ENCODE data around the gene PAFAH1B2.
"Not testable (repeated sequence)": the region's sequence is repeated elsewhere in the genome, so short reads cannot be mapped to it uniquely, and the experiment has no call there.

- not testable (repeated sequence) for TF ChIP-seq CTCF (IDR thresholded peaks at IDR 0.05 in 8 of 11, conservative IDR thresholded peaks at IDR 0.05 in 3 of 11); POLR2A (IDR thresholded peaks at IDR 0.05)
These were observed 39.1 kb downstream of the PAFAH1B2 start for GRCh38 chr11:117183178-117183577.
